ENCODE measurements around the gene CENPM. TPM values are rescaled to one million over a fixed set of nuclear protein-coding genes. Genes with fewer than 3 reads are reported as not detected.

Gene CENPM
- total RNA-seq, 4 donors from 2014 or later: 2.4 to 3.2 TPM; not detected in 2

GRCh38 chr22:41974691-41975290 is 27.8 kb upstream of the CENPM start:
- TF ChIP-seq, protein P1, sequence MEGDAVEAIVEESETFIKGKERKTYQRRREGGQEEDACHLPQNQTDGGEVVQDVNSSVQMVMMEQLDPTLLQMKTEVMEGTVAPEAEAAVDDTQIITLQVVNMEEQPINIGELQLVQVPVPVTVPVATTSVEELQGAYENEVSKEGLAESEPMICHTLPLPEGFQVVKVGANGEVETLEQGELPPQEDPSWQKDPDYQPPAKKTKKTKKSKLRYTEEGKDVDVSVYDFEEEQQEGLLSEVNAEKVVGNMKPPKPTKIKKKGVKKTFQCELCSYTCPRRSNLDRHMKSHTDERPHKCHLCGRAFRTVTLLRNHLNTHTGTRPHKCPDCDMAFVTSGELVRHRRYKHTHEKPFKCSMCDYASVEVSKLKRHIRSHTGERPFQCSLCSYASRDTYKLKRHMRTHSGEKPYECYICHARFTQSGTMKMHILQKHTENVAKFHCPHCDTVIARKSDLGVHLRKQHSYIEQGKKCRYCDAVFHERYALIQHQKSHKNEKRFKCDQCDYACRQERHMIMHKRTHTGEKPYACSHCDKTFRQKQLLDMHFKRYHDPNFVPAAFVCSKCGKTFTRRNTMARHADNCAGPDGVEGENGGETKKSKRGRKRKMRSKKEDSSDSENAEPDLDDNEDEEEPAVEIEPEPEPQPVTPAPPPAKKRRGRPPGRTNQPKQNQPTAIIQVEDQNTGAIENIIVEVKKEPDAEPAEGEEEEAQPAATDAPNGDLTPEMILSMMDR (IDR thresholded peaks at IDR 0.05; ENCODE audit: low read depth): no peak

GRCh38 chr22:41971431-41971830 is 24.5 kb upstream of the CENPM start:
- TF ChIP-seq, protein P1 (IDR thresholded peaks at IDR 0.05; ENCODE audit: low read depth): no peak

- TF ChIP-seq, protein P1 (IDR thresholded peaks at IDR 0.05; ENCODE audit: low read depth): no peak
These were observed 23.6 kb upstream of the CENPM start for GRCh38 chr22:41970601-41971000.

GRCh38 chr22:41969110-41969646 is 22.2 kb upstream of the CENPM start, which contains the start of gene SEPTIN3:
Gene SEPTIN3 (plus strand): TSS chr22:41969443. CDS start chr22:41971493, 2,050 bp downstream.
- TF ChIP-seq, protein P1 (IDR thresholded peaks at IDR 0.05; ENCODE audit: low read depth): no peak

GRCh38 chr22:41968601-41969000 is 21.6 kb upstream of the CENPM start:
- TF ChIP-seq, protein P1 (IDR thresholded peaks at IDR 0.05; ENCODE audit: low read depth): no peak

DNA sequence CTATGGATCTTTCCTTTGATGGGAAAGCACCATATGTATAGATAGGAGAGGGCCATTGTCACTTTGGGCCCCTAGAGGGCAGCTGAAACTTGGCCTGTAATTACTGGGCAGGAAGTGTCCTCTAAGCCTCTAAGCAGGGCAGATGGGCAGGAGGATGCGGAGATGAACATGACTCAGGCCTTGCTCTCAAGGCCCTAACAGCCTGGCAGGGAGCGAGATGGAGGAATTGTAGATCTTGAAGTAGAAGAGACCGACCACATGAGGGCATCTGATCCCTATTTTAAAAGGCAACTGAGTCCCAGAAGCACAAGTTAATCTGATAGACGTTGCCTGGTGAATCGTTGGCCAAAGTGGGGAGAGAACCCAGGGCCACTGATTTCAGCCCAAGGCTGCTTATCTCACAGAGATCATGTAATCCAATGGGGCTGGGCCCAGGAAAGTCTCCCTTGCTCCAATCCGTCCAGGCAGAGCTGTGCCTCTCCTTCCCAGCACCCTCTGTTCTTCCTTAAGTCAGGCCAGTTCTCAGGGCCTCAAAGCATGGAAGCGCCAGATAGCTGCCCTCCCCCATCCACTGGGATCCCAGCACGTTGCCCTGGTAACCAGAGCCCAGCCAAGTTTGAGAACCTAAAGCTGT is 19.8 kb upstream of the CENPM start:
- TF ChIP-seq, protein P1 (IDR thresholded peaks at IDR 0.05; ENCODE audit: low read depth): no peak

GRCh38 chr22:41966225-41966606 is 19.3 kb upstream of the CENPM start:
- TF ChIP-seq, protein P1 (IDR thresholded peaks at IDR 0.05; ENCODE audit: low read depth): no peak

Measured in subcutaneous adipose tissue (tissue), 4 donors.